GM18511 (cell line): Measurements from ENCODE around the gene IFIT5.
"Not testable (repeated sequence)": the region's sequence is repeated elsewhere in the genome, so short reads cannot be mapped to it uniquely, and the experiment has no call there.

Experiments used
- ATAC-seq: cut with Tn5 transposase; IDR thresholded peaks from one replicate; pipeline ENCODE4 v1.9.1; 2021; ENCODE audit warnings: mild to moderate bottlenecking, moderate library complexity; ENCODE audit not compliant: unreplicated experiment

Gene IFIT5

DNA sequence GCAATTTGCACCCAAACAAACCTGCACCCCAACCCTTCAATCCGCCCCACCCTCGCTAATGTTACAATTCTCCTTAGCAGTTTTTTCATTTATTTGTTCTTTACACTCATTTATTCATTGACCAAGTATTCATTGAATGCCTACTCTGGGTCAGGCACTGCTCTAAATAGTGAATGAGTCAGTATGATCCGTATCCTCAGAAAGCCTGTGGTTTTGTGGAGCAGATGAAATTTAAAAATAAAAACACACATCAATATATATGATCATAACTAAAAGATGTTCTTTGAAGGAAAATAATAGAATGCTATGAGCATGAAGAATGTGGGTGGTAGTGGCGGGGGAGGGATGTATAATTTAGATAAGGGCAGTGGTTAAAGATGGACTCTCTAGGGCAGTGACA is 13.3 kb downstream of the IFIT5 start:
- ATAC-seq, result no peak

DNA sequence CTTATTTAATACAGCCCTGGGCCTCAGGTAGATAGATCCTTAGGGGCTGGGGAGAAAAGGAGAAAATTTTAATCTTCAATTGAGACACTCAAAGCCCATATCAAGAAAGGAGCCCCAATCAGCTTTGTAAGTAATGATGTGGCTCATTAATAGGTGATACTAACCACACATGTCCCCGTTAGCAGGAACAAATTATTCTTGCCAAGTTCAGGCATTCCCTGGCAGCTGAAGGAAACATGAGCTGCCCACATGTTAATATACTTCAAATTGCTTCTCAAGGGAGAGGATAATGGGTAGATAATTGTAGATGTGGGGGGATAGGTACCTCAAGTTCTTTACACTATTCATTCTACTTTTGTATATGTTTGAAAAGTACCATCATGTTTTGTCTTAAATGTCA is 14.5 kb downstream of the IFIT5 start:
- ATAC-seq, result no peak

DNA sequence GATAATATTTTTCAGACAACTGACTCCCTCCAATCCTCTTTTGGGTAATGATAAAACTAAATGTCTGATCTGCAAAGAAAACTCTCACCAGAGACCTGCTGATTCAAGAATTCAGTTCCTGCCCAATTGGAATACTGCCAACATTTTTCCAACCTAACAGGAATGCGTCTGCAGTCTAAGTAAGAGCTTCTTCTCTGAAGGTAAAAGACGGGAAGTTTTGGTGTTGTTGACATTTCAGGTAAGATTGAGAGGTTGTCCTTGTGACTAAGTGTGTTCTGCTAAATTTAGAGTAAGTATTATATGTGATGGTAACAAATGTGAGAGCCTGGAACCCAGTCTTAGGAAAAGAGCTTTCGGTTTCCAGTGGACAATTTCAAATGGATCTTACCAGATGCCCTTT is 17.6 kb downstream of the IFIT5 start:
- ATAC-seq, result no peak

DNA sequence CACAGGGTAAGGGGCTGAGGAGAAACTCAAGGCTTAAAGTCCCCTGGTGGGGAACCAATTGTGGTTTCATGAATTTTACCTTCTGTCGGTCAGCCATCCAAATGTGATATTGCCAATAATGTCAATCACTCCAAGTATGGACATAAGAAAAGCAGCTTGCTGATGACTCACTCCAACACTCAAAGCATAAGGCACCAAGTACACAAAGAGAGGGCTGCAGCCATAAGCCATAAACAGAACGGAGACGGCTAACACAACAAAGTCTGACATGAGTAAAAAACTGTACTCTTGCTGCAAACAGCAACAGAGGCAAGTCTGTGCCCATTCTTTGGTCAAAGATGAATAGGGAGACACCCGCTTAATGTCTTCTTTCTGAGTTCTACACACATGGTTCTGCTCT is 24.2 kb downstream of the IFIT5 start:
- no peak for ATAC-seq

DNA sequence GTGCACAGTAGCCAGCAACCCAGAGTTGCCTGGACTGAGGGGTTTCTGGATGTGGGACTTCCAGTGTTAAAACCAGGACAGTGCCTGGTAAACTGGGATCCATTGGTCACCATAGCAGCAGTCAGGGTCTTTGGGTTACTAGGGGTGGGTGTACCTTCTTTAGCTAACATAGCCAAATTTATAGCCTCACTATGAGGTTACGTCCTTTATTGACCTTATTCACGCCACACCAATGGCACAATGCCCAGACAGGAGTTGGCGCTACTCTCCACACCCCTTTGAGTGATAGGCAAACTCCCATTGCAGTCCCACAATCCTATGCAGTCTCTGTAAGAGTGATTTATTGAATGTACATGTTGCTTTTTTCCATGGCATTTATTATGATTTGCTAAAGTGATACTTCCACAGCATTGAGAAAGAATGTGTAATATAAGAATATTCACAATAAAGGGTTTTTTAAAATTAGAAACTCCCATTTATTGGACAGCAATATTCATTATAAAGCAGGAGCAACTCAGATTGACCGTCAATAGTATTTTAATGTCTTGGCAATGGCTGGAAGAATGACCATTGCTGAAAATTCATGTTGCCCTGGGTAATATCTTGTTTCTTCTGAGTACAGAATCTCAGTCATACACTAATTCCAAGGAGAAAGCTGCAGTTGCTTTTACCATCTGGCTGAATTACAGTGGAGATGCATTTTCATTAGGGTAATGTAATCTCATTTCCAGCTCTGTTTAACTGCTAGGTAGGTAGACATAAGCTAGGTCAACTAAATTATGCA is 26.1 kb downstream of the IFIT5 start:
- no peak for ATAC-seq

DNA sequence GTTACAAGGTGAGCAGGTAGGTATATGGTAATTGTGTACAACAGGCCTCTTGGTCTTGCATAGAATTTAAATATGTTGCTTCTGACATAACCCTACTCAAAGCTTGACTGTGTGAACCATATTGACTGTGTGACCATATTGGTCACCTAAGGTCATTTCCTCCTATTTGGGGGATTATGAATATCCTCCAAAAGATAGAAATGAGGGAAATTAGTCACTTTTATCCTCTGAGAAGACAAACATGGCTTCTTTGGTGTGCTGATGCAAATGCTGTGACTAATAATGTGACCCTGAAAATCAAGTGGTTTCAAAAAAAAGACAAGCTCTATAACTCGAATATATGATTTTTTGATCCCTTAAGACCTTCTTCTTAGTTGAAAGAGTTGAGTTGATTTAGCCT is 27.9 kb downstream of the IFIT5 start:
- ATAC-seq, result no peak

DNA sequence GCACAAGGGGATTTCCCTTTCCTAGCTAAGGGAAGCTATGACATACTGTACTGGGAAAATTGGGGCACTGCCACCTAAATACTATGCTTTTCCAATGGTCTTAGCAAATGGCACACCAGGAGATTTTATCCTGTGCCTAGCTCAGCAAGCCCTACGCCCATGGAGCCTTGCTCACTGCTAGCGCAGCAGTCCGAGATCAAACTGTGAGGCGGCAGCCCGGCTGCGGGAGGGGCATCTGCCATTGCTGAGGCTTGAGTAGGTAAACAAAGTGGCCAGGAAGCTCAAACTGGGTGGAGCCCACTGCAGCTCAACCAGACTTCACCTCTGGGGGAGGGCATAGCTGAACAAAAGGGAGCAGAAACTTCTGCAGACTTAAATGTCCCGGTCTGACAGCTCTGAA is 30.5 kb downstream of the IFIT5 start:
- not testable (repeated sequence) for ATAC-seq

DNA sequence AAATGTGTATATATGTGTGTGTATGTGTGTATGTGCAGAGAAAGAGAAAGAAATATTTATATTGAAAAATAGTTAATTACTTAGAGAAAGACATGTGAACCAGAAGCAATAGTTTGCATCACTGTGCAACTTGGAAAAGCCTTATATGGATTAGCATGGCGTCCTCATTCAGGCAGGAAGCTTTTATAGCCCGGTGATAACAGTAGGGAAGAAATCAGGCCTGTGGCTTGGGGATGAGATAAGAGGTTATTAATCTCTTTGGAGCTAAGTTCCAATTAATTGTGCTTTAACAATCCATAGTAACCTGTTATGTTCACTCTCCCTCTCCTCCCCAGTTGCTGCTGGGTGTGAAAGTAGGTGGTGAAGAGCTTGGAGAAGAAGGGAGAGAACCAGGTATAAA is 36.5 kb downstream of the IFIT5 start:
- no peak for ATAC-seq

DNA sequence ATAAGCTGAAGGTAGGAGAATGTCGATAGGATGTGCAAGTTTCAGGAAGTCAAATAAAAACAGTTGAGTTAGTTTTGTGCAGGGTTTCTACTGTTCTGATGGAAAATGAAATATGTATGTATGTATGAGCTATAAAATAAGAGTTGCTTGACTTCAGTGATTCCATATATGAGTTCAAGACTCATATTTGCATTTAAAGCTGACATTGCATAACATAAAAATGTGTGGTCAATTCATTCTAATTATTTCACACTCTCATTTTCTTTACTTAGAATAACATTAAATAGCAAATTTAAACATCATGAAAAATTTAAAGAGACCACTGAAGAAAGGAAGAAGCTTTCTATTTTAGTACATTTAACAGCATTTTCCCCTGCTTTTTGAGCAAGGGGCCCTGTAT is 37.8 kb downstream of the IFIT5 start:
- ATAC-seq, result no peak

DNA sequence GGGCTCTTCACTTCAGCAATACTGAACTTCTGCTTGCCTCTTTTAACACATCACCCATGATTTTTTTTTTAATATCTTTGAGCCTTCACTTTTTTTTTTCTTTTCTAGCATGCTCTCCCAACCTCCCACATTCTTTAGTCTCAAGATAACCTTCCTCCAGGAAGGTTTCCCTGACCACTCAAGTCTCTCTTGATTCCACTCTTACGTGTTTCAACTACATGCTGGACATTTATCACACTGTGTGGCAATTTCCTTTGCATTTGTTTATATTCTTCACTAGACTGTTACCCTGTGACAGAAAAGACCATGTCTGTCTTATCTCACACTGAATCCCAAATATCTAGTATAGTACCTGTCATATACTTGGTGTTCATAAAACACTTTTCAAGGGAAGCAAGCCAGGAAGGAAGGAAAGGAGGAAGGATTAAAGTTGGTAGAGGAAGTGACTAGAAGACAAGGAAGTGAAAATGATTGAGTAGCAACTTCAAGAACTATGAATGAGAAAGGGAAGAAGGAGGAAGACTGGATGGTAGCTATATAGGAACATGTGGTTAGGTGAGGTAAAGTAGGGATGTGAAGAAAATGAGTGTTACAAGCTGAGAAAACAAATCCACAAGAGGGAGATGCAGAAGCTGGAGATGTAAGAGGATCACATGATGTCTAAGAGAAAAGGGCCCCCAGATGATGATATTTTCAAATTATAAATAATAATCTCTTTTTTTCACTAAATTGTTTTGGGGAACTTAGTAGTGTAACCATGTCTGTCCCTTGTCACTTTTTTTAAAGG is 40.4 kb downstream of the IFIT5 start:
- ATAC-seq, result no peak

DNA sequence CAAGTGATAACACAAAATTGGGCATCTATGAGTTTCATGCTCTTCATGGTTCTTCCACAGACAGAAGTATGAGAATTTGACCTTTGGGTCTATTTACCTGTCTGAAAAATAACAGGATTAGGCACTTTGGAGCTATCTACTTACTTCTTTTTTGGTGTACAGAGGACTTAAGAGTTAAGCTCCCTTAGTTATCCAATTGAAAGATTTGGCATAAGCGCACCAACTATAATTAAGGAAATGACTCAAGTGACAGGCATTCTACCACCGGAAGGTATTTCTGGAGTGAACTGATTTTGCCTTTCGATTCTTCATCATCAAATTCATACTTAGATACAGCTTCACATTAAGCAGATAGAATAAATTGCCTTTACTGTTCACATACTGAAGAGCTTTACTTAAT is 43.9 kb downstream of the IFIT5 start:
- no peak for ATAC-seq

DNA sequence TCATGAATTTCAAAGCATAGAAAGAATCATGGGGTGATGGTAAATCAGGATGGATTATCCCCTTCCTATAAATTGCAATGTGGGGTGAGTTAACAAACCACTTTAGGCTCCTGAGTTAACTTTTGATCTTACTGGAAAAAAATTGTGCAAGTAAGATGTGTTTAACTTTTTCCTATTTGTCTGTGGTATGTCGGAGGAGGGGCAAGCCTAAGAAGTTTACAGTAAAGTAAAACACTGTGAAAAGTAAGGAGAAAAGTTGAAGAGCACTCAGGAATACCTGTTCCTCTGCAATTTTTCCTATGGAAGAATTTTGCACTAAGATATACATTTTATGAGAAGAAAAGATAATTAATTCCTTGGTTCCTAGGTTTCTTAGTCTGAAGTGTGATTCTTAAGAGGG is 44.4 kb downstream of the IFIT5 start:
- no peak for ATAC-seq

DNA sequence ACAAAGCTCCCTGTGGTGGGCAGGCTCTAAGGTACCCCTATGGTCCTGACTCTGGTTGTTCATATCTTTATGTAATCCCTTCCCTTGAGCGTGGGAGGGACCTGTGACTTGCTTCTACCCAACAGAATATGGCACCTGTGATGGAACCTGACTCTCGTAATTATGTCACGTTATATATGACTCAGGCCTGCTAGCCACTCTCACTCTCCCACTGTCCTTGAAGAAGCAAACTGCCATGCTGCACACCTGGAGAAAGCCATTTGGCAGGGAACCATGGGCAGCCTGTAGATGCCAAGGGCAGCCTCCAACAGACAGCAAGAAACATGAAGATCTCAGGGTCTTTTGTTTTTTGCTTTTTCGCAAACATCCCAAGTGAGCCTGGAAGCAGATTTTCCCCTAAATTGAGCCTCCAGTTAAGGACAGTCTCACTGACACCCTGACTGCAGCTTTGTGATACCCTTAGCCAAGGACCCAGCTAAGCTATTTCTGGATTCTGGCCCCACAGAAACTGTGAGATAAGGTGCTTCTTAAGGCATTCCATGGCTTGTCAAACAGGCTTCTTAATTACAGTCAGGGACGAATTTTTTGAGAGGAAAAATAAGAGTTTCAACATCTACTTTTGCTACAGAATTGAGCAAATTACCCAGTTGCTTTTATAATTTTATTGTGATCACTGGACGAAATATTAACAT is 49.6 kb downstream of the IFIT5 start:
- no peak for ATAC-seq

DNA sequence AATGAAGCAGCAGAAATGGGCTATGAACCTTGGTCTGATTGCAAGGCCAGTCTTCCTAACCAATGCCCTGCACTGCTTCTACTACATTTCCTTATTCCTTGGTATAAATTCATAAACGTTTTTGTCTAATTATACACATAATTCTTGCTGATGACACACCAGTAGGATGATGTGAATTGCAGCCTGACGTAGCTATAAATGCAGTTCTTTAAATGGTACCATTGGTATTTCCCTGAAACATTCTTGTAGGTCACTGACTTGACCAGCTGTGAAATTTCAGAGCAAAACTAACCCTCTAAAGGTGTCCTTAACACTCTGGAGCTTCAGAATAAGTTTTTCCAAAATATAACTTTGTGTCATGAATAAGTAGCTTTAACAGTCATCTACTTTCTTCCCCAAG is 50.8 kb downstream of the IFIT5 start:
- no peak for ATAC-seq

DNA sequence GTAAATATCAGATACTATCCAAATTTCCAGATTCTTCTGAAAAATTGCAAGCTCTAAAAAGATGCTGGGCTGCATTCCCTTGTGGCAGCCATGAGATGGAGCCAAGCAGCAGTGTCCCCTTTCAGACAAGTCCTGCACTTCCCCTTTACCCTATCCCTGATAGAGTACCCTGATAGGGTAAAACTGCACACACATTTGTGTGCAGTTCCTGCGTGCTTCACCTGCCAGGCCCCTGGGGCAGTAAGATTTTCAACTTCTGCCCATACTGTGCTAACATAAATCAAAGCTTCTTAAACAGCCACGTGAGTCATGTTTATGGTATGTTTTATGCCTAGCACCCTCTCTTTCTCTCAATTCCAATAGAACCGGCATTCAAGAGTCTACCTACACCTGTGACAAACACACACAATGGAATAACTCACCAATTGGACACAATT is 52.2 kb downstream of the IFIT5 start:
- no peak for ATAC-seq

DNA sequence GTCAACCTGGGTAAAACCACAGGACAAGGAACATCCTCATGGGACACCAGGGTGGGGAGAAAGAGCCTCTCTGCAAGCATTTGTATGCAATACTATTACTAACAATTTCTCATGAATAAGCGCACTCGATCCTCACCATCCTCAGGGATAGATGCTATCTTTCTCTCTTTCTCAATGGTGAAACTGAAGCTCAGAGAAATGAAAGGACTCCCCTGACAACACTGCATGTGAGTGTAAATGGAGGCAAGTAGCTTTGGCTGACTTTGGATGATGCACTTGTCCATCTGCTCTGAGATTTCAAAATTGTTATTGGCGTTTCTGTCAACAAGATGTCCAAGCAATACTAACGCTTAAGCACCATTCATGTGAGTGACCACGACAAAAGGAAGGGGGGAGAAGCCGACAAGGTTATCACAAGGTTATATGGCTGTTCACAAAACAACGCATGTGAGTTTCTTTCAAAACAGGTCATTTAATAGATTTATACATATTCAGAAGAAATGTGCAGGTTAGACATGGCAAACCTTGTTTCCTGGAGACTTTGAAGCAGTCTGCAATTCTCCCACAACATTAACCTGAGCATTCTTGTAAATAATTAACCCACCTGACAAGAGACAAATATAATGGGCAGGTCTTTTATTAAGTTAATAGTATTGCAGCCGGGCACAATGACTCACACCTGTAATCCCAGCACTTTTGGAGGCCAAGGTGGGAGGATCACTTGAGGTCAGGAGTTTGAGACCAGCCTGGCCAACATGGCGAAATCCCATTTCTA is 54.0 kb downstream of the IFIT5 start:
- ATAC-seq, result no peak

DNA sequence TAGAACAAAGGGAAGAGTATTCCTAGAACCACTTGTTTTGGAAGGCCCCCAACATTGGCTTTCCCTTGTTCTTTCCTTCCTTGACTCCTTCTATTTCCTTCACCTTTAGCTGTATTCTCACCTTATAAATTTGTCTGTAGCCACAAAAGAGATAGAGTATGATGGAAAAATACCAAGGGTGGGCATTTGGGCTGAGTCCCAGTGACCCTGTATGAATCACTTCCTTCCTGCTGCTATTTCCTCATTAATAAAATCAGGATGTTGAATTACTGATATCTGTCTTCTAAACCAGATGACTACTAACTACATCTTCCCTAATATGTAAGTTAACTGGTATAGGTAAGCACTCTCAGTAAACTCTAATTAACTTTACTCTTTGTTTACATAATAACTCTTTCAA is 55.1 kb downstream of the IFIT5 start:
- no peak for ATAC-seq
